DOHH2 (cell line): Measurements from ENCODE around the gene IKZF2.

ENCODE experiments used
- H3F3A ChIP-seq: fragments of 200-600 bp; sonication (generic), shearing (Covaris generic); 2 replicates; pipeline ENCODE4 v1.6.0; 2016; ENCODE audit warnings: antibody characterized with exemption, mild to moderate bottlenecking; ENCODE audit not compliant: control insufficient read depth, insufficient read depth
- H3K27ac ChIP-seq: fragments of 200-600 bp; sonication (generic); 2 replicates; pipeline ENCODE4 v1.5.1; 2014; ENCODE audit warnings: low read depth, mild to moderate bottlenecking, low read length, moderate library complexity
- H3K27me3 ChIP-seq: fragments of 200-600 bp; sonication (generic); 2 replicates; pipeline ENCODE4 v1.6.1; 2014; ENCODE audit warnings: mild to moderate bottlenecking, low read length, mixed read lengths; ENCODE audit not compliant: control insufficient read depth
- H3K36me3 ChIP-seq: fragments of 200-600 bp; sonication (generic); 2 replicates; pipeline ENCODE4 v1.6.1; 2014; ENCODE audit warnings: mild to moderate bottlenecking, low read length, moderate library complexity, mixed read lengths; ENCODE audit not compliant: control insufficient read depth
- H3K4me1 ChIP-seq: fragments of 200-600 bp; sonication (generic); 2 replicates; pipeline ENCODE4 v1.6.1; 2014; ENCODE audit warnings: mild to moderate bottlenecking, low read length, mixed read lengths; ENCODE audit not compliant: control insufficient read depth
- H3K4me2 ChIP-seq: fragments of 200-600 bp; sonication (generic); 2 replicates; pipeline ENCODE4 v1.6.0; 2014; ENCODE audit warnings: mild to moderate bottlenecking, low read length, moderate library complexity
- H3K4me3 ChIP-seq: fragments of 200-600 bp; sonication (generic); 2 replicates; pipeline ENCODE4 v1.5.1; 2014; ENCODE audit warnings: mild to moderate bottlenecking, low read length, mixed read lengths
- H3K79me2 ChIP-seq: fragments of 200-600 bp; sonication (generic); 2 replicates; pipeline ENCODE4 v1.6.1; 2014; ENCODE audit warnings: mild to moderate bottlenecking, low read length, mixed read lengths; ENCODE audit not compliant: control insufficient read depth
- H3K9me2 ChIP-seq: fragments of 200-600 bp; sonication (generic); replicated peaks from 2 replicates; pipeline ENCODE4 v1.6.1; 2014; ENCODE audit warnings: mild to moderate bottlenecking, low read length, mixed read lengths; ENCODE audit not compliant: control insufficient read depth
- H3K9me3 ChIP-seq: fragments of 200-600 bp; sonication (generic); 2 replicates; pipeline ENCODE4 v1.6.1; 2014; ENCODE audit warnings: antibody characterized with exemption, low read length, mixed read lengths; ENCODE audit not compliant: control insufficient read depth, insufficient read depth
- H4K20me1 ChIP-seq: fragments of 200-600 bp; sonication (generic); 2 replicates; pipeline ENCODE4 v1.6.0; 2014; ENCODE audit warnings: low read depth, mild to moderate bottlenecking, antibody characterized with exemption, low read length, moderate library complexity; ENCODE audit not compliant: control insufficient read depth, insufficient read depth
- EZH2phosphoT487 ChIP-seq: fragments of 200-600 bp; sonication (generic); IDR thresholded peaks from 2 replicates; pipeline ENCODE4 v1.6.1; 2017; ENCODE audit warnings: borderline replicate concordance, mild to moderate bottlenecking, antibody characterized with exemption, low read length, moderate library complexity, mixed read lengths
- TF ChIP-seq, protein P1 (sequence below): fragments of 200-600 bp; sonication (generic); IDR thresholded peaks from one replicate; pipeline ENCODE4 v1.5.1; 2014; ENCODE audit warnings: antibody characterized with exemption, mild to moderate bottlenecking, low read depth, low read length; ENCODE audit not compliant: poor library complexity, severe bottlenecking

IKZF2 gene

GRCh38 chr2:212990697-212991096 is 160.7 kb downstream of the IKZF2 start:
- Histone ChIP-seq H3K36me3 (no peaks in the 10 kb centered on the region), H3F3A (no peaks in the 10 kb centered on the region), H3K79me2 (no peaks in the 10 kb centered on the region), H4K20me1 (no peaks in the 10 kb centered on the region), H3K9me3 (no peaks in the 10 kb centered on the region), H3K9me2 (no peaks in the 10 kb centered on the region), H3K4me3 (no peak overlapping the region), H3K27me3 (no peaks in the 10 kb centered on the region), H3K27ac (no peak overlapping the region), H3K4me2 (no peak overlapping the region), H3K4me1 (peaks cover 4% of the 10 kb centered on the region; the same call in 1 of the 2 replicates)
- TF ChIP-seq EZH2phosphoT487 = no peak

DNA sequence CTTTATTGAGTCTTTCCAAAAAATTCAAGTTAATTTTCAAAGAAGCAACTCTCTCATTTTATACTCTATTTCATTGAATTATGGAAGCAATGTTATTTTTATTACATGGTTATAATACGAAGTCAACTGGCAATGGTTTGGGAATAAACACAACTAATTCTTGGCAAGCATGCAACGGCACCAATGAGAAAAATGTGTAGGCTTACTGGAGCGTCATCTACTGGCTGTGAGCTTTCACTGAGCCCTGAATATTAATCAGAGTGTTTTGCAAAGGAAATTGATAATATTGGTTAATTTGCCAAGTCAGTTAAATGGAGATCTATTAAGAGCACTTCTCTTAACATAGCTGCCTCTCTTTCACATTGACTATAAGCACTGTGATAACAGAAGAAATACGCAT is 163.9 kb downstream of the IKZF2 start:
- Histone ChIP-seq H3K4me3 (no peak overlapping the region), H3K9me3 (no peaks in the 10 kb centered on the region), H3K9me2 (no peaks in the 10 kb centered on the region), H3K27ac (no peak overlapping the region), H3K36me3 (no peaks in the 10 kb centered on the region), H3K79me2 (no peaks in the 10 kb centered on the region), H3F3A (no peaks in the 10 kb centered on the region), H3K4me2 (no peak overlapping the region), H3K4me1 (peaks cover 4% of the 10 kb centered on the region; the same call in 1 of the 2 replicates), H3K27me3 (no peaks in the 10 kb centered on the region), H4K20me1 (no peaks in the 10 kb centered on the region)
- TF ChIP-seq EZH2phosphoT487 = no peak
- TF ChIP-seq, protein P1, sequence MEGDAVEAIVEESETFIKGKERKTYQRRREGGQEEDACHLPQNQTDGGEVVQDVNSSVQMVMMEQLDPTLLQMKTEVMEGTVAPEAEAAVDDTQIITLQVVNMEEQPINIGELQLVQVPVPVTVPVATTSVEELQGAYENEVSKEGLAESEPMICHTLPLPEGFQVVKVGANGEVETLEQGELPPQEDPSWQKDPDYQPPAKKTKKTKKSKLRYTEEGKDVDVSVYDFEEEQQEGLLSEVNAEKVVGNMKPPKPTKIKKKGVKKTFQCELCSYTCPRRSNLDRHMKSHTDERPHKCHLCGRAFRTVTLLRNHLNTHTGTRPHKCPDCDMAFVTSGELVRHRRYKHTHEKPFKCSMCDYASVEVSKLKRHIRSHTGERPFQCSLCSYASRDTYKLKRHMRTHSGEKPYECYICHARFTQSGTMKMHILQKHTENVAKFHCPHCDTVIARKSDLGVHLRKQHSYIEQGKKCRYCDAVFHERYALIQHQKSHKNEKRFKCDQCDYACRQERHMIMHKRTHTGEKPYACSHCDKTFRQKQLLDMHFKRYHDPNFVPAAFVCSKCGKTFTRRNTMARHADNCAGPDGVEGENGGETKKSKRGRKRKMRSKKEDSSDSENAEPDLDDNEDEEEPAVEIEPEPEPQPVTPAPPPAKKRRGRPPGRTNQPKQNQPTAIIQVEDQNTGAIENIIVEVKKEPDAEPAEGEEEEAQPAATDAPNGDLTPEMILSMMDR = no peak

- TF ChIP-seq, protein P1 = no peak
- no peak for TF ChIP-seq EZH2phosphoT487
- H3K4me1 ChIP-seq = no peaks in the 10 kb centered on the region
- no peaks in the 10 kb centered on the region for H4K20me1 ChIP-seq
- no peaks in the 10 kb centered on the region for H3K9me2 ChIP-seq
- no peaks in the 10 kb centered on the region for H3K79me2 ChIP-seq
- H3K27ac ChIP-seq = no peak overlapping the region
- no peaks in the 10 kb centered on the region for H3K9me3 ChIP-seq
- H3K36me3 ChIP-seq = no peaks in the 10 kb centered on the region
- H3K4me2 ChIP-seq = no peak overlapping the region
- H3K27me3 ChIP-seq = no peaks in the 10 kb centered on the region
- H3K4me3 ChIP-seq = no peak overlapping the region
- H3F3A ChIP-seq = no peaks in the 10 kb centered on the region
Measured at GRCh38 chr2:212984129-212984528, 167.3 kb downstream of the IKZF2 start.

DNA sequence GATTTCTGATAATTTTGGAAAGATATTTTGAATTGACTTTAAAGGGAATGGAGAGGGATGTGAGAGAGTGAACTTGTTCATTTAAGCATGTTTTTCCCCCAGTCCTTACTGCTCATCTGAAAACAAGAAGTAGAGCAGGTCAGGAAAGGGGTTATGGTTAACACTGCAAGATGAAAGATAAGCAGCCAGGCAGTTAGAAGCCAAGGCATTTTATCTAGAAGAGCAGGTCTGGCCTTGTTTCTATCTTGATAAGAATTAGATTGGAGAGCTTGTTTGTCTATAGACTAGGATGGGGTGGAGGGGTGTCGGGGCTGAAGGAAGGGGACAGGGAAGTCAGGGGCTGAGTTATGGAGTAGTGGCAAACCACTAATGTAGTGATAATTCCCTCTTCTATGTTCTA is 171.6 kb downstream of the IKZF2 start:
- Histone ChIP-seq H3K9me3 (no peaks in the 10 kb centered on the region), H3K4me1 (no peaks in the 10 kb centered on the region), H3K4me3 (no peak overlapping the region), H3K27me3 (no peaks in the 10 kb centered on the region), H3K79me2 (no peaks in the 10 kb centered on the region), H3K27ac (no peak overlapping the region), H3F3A (no peaks in the 10 kb centered on the region), H3K36me3 (no peaks in the 10 kb centered on the region), H3K9me2 (no peaks in the 10 kb centered on the region), H4K20me1 (no peaks in the 10 kb centered on the region), H3K4me2 (no peak overlapping the region)
- TF ChIP-seq, protein P1 = no peak
- no peak for TF ChIP-seq EZH2phosphoT487
